WTC11 (cell line): ENCODE measurements around the gene KRT8.

Experiments
- CREB1 ChIP-seq: sonication (generic); formaldehyde crosslinking; IDR thresholded peaks from 2 replicates; pipeline ENCODE4 v1.8.0; 2023; ENCODE audit warnings: mild to moderate bottlenecking, missing genetic modification reagents
- E2F4 ChIP-seq: sonication (generic); formaldehyde crosslinking; IDR thresholded peaks from 2 replicates; pipeline ENCODE4 v1.8.1; 2022; ENCODE audit warnings: low read depth, mild to moderate bottlenecking, moderate library complexity, missing genetic modification reagents, borderline replicate concordance
- ELF4 ChIP-seq: sonication (generic); formaldehyde crosslinking; IDR thresholded peaks from 2 replicates; pipeline ENCODE4 v1.8.1; 2022; ENCODE audit warnings: low read depth, mild to moderate bottlenecking, moderate library complexity, missing genetic modification reagents
- NR2C2 ChIP-seq: sonication (generic); formaldehyde crosslinking; IDR thresholded peaks from 2 replicates; pipeline ENCODE4 v1.8.0; 2022; ENCODE audit warnings: mild to moderate bottlenecking, missing genetic modification reagents
- PRDM15 ChIP-seq: sonication (generic); formaldehyde crosslinking; IDR thresholded peaks from 2 replicates; pipeline ENCODE4 v1.8.0; 2022; ENCODE audit warnings: missing genetic modification reagents
- TEAD4 ChIP-seq: sonication (generic); formaldehyde crosslinking; IDR thresholded peaks from 2 replicates; pipeline ENCODE4 v1.8.0; 2022; ENCODE audit warnings: mild to moderate bottlenecking, missing genetic modification reagents
- ZNF121 ChIP-seq: sonication (generic); formaldehyde crosslinking; IDR thresholded peaks from 2 replicates; pipeline ENCODE4 v1.8.0; 2023; ENCODE audit warnings: missing genetic modification reagents
- TF ChIP-seq, protein P1 (sequence below): fragments of 200-600 bp; IDR thresholded peaks from 2 replicates; pipeline ENCODE4 v1.8.0; 2022; ENCODE audit warnings: antibody characterized with exemption
- TF ChIP-seq, protein P2 (sequence below): sonication (generic); formaldehyde crosslinking; IDR thresholded peaks from 2 replicates; pipeline ENCODE4 v1.8.0; 2022; ENCODE audit warnings: mild to moderate bottlenecking, missing genetic modification reagents
- TF ChIP-seq, protein P3 (sequence below): sonication (generic); formaldehyde crosslinking; IDR thresholded peaks from 2 replicates; pipeline ENCODE4 v1.8.1; 2023; ENCODE audit warnings: mild to moderate bottlenecking, moderate library complexity, missing genetic modification reagents
- TF ChIP-seq, protein P4 (sequence below): sonication (generic); formaldehyde crosslinking; conservative IDR thresholded peaks from 2 replicates; pipeline ENCODE4 v1.8.1; 2022; ENCODE audit warnings: mild to moderate bottlenecking, missing genetic modification reagents

GRCh38 chr12:52945389-52946232, 40.7 kb upstream of the KRT8 start:
- TF ChIP-seq CREB1 (CRISPR knock-in tag) (no peak), NR2C2 (CRISPR knock-in tag) (no peak), TEAD4 (CRISPR knock-in tag) (peak; percentile 72; the same call in 1 of the 2 replicates), E2F4 (CRISPR knock-in tag) (no peak), PRDM15 (no peak), ZNF121 (CRISPR knock-in tag) (no peak), ELF4 (CRISPR knock-in tag) (no peak)
- TF ChIP-seq, protein P1, sequence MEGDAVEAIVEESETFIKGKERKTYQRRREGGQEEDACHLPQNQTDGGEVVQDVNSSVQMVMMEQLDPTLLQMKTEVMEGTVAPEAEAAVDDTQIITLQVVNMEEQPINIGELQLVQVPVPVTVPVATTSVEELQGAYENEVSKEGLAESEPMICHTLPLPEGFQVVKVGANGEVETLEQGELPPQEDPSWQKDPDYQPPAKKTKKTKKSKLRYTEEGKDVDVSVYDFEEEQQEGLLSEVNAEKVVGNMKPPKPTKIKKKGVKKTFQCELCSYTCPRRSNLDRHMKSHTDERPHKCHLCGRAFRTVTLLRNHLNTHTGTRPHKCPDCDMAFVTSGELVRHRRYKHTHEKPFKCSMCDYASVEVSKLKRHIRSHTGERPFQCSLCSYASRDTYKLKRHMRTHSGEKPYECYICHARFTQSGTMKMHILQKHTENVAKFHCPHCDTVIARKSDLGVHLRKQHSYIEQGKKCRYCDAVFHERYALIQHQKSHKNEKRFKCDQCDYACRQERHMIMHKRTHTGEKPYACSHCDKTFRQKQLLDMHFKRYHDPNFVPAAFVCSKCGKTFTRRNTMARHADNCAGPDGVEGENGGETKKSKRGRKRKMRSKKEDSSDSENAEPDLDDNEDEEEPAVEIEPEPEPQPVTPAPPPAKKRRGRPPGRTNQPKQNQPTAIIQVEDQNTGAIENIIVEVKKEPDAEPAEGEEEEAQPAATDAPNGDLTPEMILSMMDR = no peak
- TF ChIP-seq, protein P2, sequence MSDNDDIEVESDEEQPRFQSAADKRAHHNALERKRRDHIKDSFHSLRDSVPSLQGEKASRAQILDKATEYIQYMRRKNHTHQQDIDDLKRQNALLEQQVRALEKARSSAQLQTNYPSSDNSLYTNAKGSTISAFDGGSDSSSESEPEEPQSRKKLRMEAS (CRISPR knock-in tag) = 0 out of 2 replicates have a peak, but pooled peaks have one; percentile 32
- TF ChIP-seq, protein P3, sequence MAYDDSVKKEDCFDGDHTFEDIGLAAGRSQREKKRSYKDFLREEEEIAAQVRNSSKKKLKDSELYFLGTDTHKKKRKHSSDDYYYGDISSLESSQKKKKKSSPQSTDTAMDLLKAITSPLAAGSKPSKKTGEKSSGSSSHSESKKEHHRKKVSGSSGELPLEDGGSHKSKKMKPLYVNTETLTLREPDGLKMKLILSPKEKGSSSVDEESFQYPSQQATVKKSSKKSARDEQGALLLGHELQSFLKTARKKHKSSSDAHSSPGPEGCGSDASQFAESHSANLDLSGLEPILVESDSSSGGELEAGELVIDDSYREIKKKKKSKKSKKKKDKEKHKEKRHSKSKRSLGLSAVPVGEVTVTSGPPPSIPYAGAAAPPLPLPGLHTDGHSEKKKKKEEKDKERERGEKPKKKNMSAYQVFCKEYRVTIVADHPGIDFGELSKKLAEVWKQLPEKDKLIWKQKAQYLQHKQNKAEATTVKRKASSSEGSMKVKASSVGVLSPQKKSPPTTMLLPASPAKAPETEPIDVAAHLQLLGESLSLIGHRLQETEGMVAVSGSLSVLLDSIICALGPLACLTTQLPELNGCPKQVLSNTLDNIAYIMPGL (CRISPR knock-in tag) = no peak
- TF ChIP-seq, protein P4, sequence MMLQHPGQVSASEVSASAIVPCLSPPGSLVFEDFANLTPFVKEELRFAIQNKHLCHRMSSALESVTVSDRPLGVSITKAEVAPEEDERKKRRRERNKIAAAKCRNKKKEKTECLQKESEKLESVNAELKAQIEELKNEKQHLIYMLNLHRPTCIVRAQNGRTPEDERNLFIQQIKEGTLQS (CRISPR knock-in tag) = no peak
